ENCODE measurements around the gene OLFM1. TPM values are rescaled to one million over a fixed set of nuclear protein-coding genes. Genes with fewer than 3 reads are reported as not detected.
"Not testable (repeated sequence)": the region's sequence is repeated elsewhere in the genome, so short reads cannot be mapped to it uniquely, and the experiment has no call there.

OLFM1 gene
- total RNA-seq, 1 experiment from 2014 or later: 0.44 TPM

- Histone ChIP-seq H3K27ac (ENCODE audit: low read length) (no peak overlapping the region), H3F3A (ENCODE audit: low read length, unreplicated experiment) (no peaks in the 10 kb centered on the region), H3K4me3 (ENCODE audit: low read length) (no peak overlapping the region), H3K36me3 (ENCODE audit: low read depth, low read length) (no peaks in the 10 kb centered on the region), H3K79me2 (ENCODE audit: low read length) (no peaks in the 10 kb centered on the region), H3K4me2 (ENCODE audit: low read length) (no peak overlapping the region), H3K9me3 (ENCODE audit: low read length) (no peaks in the 10 kb centered on the region), H3K27me3 (ENCODE audit: low read length) (peaks cover 32% of the 10 kb centered on the region), H2AFZ (ENCODE audit: low read length) (no peak overlapping the region), H3K4me1 (ENCODE audit: insufficient read depth, low read length) (no peaks in the 10 kb centered on the region), H4K20me1 (ENCODE audit: low read length) (no peaks in the 10 kb centered on the region), H3K9ac (ENCODE audit: low read length) (no peak overlapping the region), H3K9me2 (replicated peaks; ENCODE audit: low read length) (no peaks in the 10 kb centered on the region)
- ChIA-PET CTCF (no interaction called here), POLR2A (ENCODE audit: unreplicated experiment) (no interaction called here)
- DNase-seq (no peak), ATAC-seq (no peak)
- no TSS peak for BruUV-seq (replicated peaks)
- no peak for TF ChIP-seq EZH2phosphoT487 (IDR thresholded peaks at IDR 0.05; ENCODE audit: borderline replicate concordance, low read length)
- TF ChIP-seq CTCF (conservative IDR thresholded peaks at IDR 0.05; ENCODE audit: low read depth, low read length): no peak
- TF ChIP-seq EZH2 (IDR thresholded peaks at IDR 0.05; ENCODE audit: low read length, unreplicated experiment): no peak
- intact Hi-C loops (cut with micrococcal nuclease): no loop called here
Measured at GRCh38 chr9:135108831-135109510, 21.5 kb downstream of the OLFM1 start.

GRCh38 chr9:135109650-135110049 lies 22.2 kb downstream of the OLFM1 start:
- Histone ChIP-seq H3K9ac (ENCODE audit: low read length) (no peak overlapping the region), H3K9me3 (ENCODE audit: low read length) (no peaks in the 10 kb centered on the region), H3K4me2 (ENCODE audit: low read length) (no peak overlapping the region), H2AFZ (ENCODE audit: low read length) (no peak overlapping the region), H3K36me3 (ENCODE audit: low read depth, low read length) (no peaks in the 10 kb centered on the region), H3K27ac (ENCODE audit: low read length) (no peak overlapping the region), H3F3A (ENCODE audit: low read length, unreplicated experiment) (no peaks in the 10 kb centered on the region), H3K4me3 (ENCODE audit: low read length) (no peak overlapping the region), H3K27me3 (ENCODE audit: low read length) (peaks cover 29% of the 10 kb centered on the region; the same call in 1 of the 2 replicates), H3K9me2 (replicated peaks; ENCODE audit: low read length) (no peaks in the 10 kb centered on the region), H4K20me1 (ENCODE audit: low read length) (no peaks in the 10 kb centered on the region), H3K79me2 (ENCODE audit: low read length) (no peaks in the 10 kb centered on the region), H3K4me1 (ENCODE audit: insufficient read depth, low read length) (no peaks in the 10 kb centered on the region)
- ChIA-PET CTCF (no interaction called here), POLR2A (ENCODE audit: unreplicated experiment) (no interaction called here)
- intact Hi-C loops (cut with micrococcal nuclease): no loop called here
- no TSS peak for BruUV-seq (replicated peaks)
- TF ChIP-seq CTCF (conservative IDR thresholded peaks at IDR 0.05; ENCODE audit: low read depth, low read length) (no peak), EZH2phosphoT487 (IDR thresholded peaks at IDR 0.05; ENCODE audit: borderline replicate concordance, low read length) (no peak), EZH2 (IDR thresholded peaks at IDR 0.05; ENCODE audit: low read length, unreplicated experiment) (no peak)
- no peak for DNase-seq
- ATAC-seq: no peak

GRCh38 chr9:135110416-135110815 lies 22.9 kb downstream of the OLFM1 start:
- H3F3A ChIP-seq (ENCODE audit: low read length, unreplicated experiment): no peaks in the 10 kb centered on the region
- ChIA-PET POLR2A (ENCODE audit: unreplicated experiment) (no interaction called here), CTCF (no interaction called here)
- H3K9me2 ChIP-seq (replicated peaks; ENCODE audit: low read length): no peaks in the 10 kb centered on the region
- H3K27ac ChIP-seq (ENCODE audit: low read length): no peak overlapping the region
- BruUV-seq (replicated peaks): no TSS peak
- no peak for TF ChIP-seq EZH2 (IDR thresholded peaks at IDR 0.05; ENCODE audit: low read length, unreplicated experiment)
- H3K4me3 ChIP-seq (ENCODE audit: low read length): no peak overlapping the region
- no peak overlapping the region for H3K9ac ChIP-seq (ENCODE audit: low read length)
- no peak overlapping the region for H3K4me2 ChIP-seq (ENCODE audit: low read length)
- no peaks in the 10 kb centered on the region for H3K79me2 ChIP-seq (ENCODE audit: low read length)
- no peak overlapping the region for H2AFZ ChIP-seq (ENCODE audit: low read length)
- H3K9me3 ChIP-seq (ENCODE audit: low read length): no peaks in the 10 kb centered on the region
- H3K4me1 ChIP-seq (ENCODE audit: insufficient read depth, low read length): no peaks in the 10 kb centered on the region
- DNase-seq: no peak
- H4K20me1 ChIP-seq (ENCODE audit: low read length): no peaks in the 10 kb centered on the region
- intact Hi-C loops (cut with micrococcal nuclease): no loop called here
- H3K36me3 ChIP-seq (ENCODE audit: low read depth, low read length): no peaks in the 10 kb centered on the region
- peaks cover 29% of the 10 kb centered on the region; the same call in 1 of the 2 replicates for H3K27me3 ChIP-seq (ENCODE audit: low read length)
- ATAC-seq: no peak

GRCh38 chr9:135111600-135111999 lies 24.1 kb downstream of the OLFM1 start:
- H3K9me2 ChIP-seq (replicated peaks; ENCODE audit: low read length); POLR2A ChIA-PET (ENCODE audit: unreplicated experiment): not testable (repeated sequence)

More at GRCh38 chr9:135111600-135111999, 24.1 kb downstream of the OLFM1 start:
- H3K9ac ChIP-seq (ENCODE audit: low read length); H3K79me2 ChIP-seq (ENCODE audit: low read length); H3K9me3 ChIP-seq (ENCODE audit: low read length); H2AFZ ChIP-seq (ENCODE audit: low read length); BruUV-seq (replicated peaks); H3K36me3 ChIP-seq (ENCODE audit: low read depth, low read length); H3F3A ChIP-seq (ENCODE audit: low read length, unreplicated experiment); H3K4me1 ChIP-seq (ENCODE audit: insufficient read depth, low read length); H4K20me1 ChIP-seq (ENCODE audit: low read length); ATAC-seq; DNase-seq; H3K4me3 ChIP-seq (ENCODE audit: low read length); H3K4me2 ChIP-seq (ENCODE audit: low read length); CTCF ChIA-PET; intact Hi-C loops (cut with micrococcal nuclease); H3K27ac ChIP-seq (ENCODE audit: low read length): not testable (repeated sequence)
- H3K27me3 ChIP-seq (ENCODE audit: low read length): peaks cover 26% of the 10 kb centered on the region; the same call in 1 of the 2 replicates

All from PC-3 (cell line).